Activated CD4-positive, CD25-positive, alpha-beta regulatory T cell (primary cell): ENCODE data around the gene ARHGAP26.
"Not testable (repeated sequence)": the region's sequence is repeated elsewhere in the genome, so short reads cannot be mapped to it uniquely, and the experiment has no call there.

Experiments
- DNase-seq, 4 experiments: peaks; one replicate each; lab custom pipeline; 2025; lab: John Stamatoyannopoulos, UW

The ARHGAP26 gene

GRCh38 chr5:142930395-142931110, 160.4 kb downstream of the ARHGAP26 start:
- no peak for DNase-seq

GRCh38 chr5:142931896-142932686, 161.9 kb downstream of the ARHGAP26 start:
- DNase-seq, result no peak

GRCh38 chr5:142934051-142934762, 164.0 kb downstream of the ARHGAP26 start:
- no peak for DNase-seq

- no peak for DNase-seq
Measured at GRCh38 chr5:142935014-142935413, 164.8 kb downstream of the ARHGAP26 start.

- DNase-seq, result no peak
Measured at GRCh38 chr5:142937374-142937773, 167.2 kb downstream of the ARHGAP26 start.

- no peak for DNase-seq
Measured at GRCh38 chr5:142938266-142938880, 168.2 kb downstream of the ARHGAP26 start.

- no peak for DNase-seq
Measured at GRCh38 chr5:142939006-142939405, 168.8 kb downstream of the ARHGAP26 start.

- DNase-seq, result no peak
Measured at GRCh38 chr5:142939884-142940283, 169.7 kb downstream of the ARHGAP26 start.

- no peak for DNase-seq
Measured at GRCh38 chr5:142941245-142941644, 171.1 kb downstream of the ARHGAP26 start.

GRCh38 chr5:142942901-142943300, 172.7 kb downstream of the ARHGAP26 start:
- DNase-seq, result no peak

GRCh38 chr5:142944140-142944539, 174.0 kb downstream of the ARHGAP26 start:
- no peak for DNase-seq

GRCh38 chr5:142945321-142945720, 175.1 kb downstream of the ARHGAP26 start:
- no peak for DNase-seq

- DNase-seq, result no peak
Measured at GRCh38 chr5:142945845-142946244, 175.7 kb downstream of the ARHGAP26 start.

GRCh38 chr5:142946547-142947426, 176.6 kb downstream of the ARHGAP26 start:
- no peak for DNase-seq

GRCh38 chr5:142947427-142947709, 177.2 kb downstream of the ARHGAP26 start:
- DNase-seq, result no peak

- DNase-seq, result no peak
Measured at GRCh38 chr5:142952229-142952628, 182.1 kb downstream of the ARHGAP26 start.

GRCh38 chr5:142952871-142953270, 182.7 kb downstream of the ARHGAP26 start:
- not testable (repeated sequence) for DNase-seq

GRCh38 chr5:142954455-142954854, 184.3 kb downstream of the ARHGAP26 start:
- DNase-seq, result no peak

GRCh38 chr5:142955628-142956027, 185.5 kb downstream of the ARHGAP26 start:
- DNase-seq, result no peak

GRCh38 chr5:142957528-142957927, 187.4 kb downstream of the ARHGAP26 start:
- no peak for DNase-seq

- no peak for DNase-seq
Measured at GRCh38 chr5:142958944-142959682, 188.9 kb downstream of the ARHGAP26 start.
